Subcutaneous abdominal adipose tissue (tissue), 5 donors: Measurements from ENCODE around the gene METTL23.
"Not testable (repeated sequence)": the region's sequence is repeated elsewhere in the genome, so short reads cannot be mapped to it uniquely, and the experiment has no call there.

ENCODE experiments used
- H3K27ac ChIP-seq: one replicate; pipeline ENCODE4 v1.7.0; 2013; ENCODE audit warnings: low read depth, mild to moderate bottlenecking, inconsistent platforms, low read length, moderate library complexity
- H3K27me3 ChIP-seq, 5 donors: one replicate each; pipeline ENCODE4 v1.7.0; 2013; ENCODE audit warnings: low read length in 5 of 5, inconsistent platforms in 1 of 5; ENCODE audit not compliant: control insufficient read depth in 5 of 5, insufficient read depth in 4 of 5
- H3K36me3 ChIP-seq, 5 donors: one replicate each; pipeline ENCODE4 v1.7.0; 2013; ENCODE audit warnings: low read length in 5 of 5; ENCODE audit not compliant: control insufficient read depth in 5 of 5, insufficient read depth in 5 of 5
- H3K4me1 ChIP-seq, 5 donors: one replicate each; pipeline ENCODE4 v1.7.0; 2013; ENCODE audit warnings: low read length in 5 of 5, mild to moderate bottlenecking in 3 of 5, moderate library complexity in 1 of 5; ENCODE audit not compliant: control insufficient read depth in 5 of 5, insufficient read depth in 5 of 5
- H3K4me3 ChIP-seq, 5 donors: one replicate each; pipeline ENCODE4 v1.7.0; 2013; ENCODE audit warnings: low read length in 5 of 5, low read depth in 1 of 5
- H3K9ac ChIP-seq, 5 donors: one replicate each; pipeline ENCODE4 v1.7.0; 2013; ENCODE audit warnings: low read length in 5 of 5, mild to moderate bottlenecking in 4 of 5, moderate library complexity in 3 of 5
- H3K9me3 ChIP-seq, 5 donors: one replicate each; pipeline ENCODE4 v1.7.0; 2013; ENCODE audit warnings: low read length in 5 of 5; ENCODE audit not compliant: control insufficient read depth in 5 of 5
- donor health status: healthy.
- donor health status: healthy.
- donor health status: healthy.
- donor health status: healthy.
- donor health status: healthy.

Gene METTL23

GRCh38 chr17:76702941-76703637, 23.6 kb upstream of the METTL23 start:
- no peaks in the 10 kb centered on the region for H3K27me3 ChIP-seq
- H3K36me3 ChIP-seq = no peaks in the 10 kb centered on the region
- no peak overlapping the region for H3K27ac ChIP-seq
- no peaks in the 10 kb centered on the region for H3K9me3 ChIP-seq
- H3K9ac ChIP-seq = no peak overlapping the region
- H3K4me3 ChIP-seq = no peak overlapping the region
- H3K4me1 ChIP-seq = peaks cover 9 to 47% (median 47%) of the 10 kb centered on the region in 5 donors

DNA sequence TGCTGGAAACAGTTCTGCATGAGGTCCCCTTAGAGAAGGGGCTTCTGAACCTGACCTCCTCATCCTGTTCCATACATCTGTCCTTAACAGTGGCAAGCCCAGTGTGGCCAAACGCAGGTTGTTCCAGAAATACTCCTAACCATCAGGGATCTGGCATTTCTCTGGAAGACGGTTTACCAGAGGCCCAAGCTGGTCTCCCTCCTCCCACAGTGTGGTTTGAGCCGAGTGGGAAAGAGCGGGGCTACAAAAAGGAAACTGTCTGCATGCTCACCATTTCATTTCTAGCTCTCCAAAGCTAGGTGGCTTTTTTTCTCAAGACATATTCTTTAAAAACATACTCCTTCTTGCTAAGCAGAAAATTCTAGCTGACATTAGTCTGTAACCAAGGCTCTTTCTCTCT, 21.8 kb upstream of the METTL23 start:
- no peaks in the 10 kb centered on the region for H3K9me3 ChIP-seq
- peaks cover 15 to 52% (median 48%) of the 10 kb centered on the region in 5 donors for H3K4me1 ChIP-seq
- no peak overlapping the region for H3K9ac ChIP-seq
- no peak overlapping the region for H3K4me3 ChIP-seq
- H3K36me3 ChIP-seq = no peaks in the 10 kb centered on the region
- H3K27me3 ChIP-seq = no peaks in the 10 kb centered on the region
- H3K27ac ChIP-seq = no peak overlapping the region

- H3K4me1 ChIP-seq = peaks cover 14 to 46% (median 45%) of the 10 kb centered on the region in 5 donors
- no peak overlapping the region for H3K4me3 ChIP-seq
- no peak overlapping the region for H3K27ac ChIP-seq
- no peak overlapping the region for H3K9ac ChIP-seq
- H3K27me3 ChIP-seq = no peaks in the 10 kb centered on the region
- H3K36me3 ChIP-seq = no peaks in the 10 kb centered on the region
- no peaks in the 10 kb centered on the region for H3K9me3 ChIP-seq
These were observed 19.8 kb upstream of the METTL23 start for GRCh38 chr17:76706817-76707216.

DNA sequence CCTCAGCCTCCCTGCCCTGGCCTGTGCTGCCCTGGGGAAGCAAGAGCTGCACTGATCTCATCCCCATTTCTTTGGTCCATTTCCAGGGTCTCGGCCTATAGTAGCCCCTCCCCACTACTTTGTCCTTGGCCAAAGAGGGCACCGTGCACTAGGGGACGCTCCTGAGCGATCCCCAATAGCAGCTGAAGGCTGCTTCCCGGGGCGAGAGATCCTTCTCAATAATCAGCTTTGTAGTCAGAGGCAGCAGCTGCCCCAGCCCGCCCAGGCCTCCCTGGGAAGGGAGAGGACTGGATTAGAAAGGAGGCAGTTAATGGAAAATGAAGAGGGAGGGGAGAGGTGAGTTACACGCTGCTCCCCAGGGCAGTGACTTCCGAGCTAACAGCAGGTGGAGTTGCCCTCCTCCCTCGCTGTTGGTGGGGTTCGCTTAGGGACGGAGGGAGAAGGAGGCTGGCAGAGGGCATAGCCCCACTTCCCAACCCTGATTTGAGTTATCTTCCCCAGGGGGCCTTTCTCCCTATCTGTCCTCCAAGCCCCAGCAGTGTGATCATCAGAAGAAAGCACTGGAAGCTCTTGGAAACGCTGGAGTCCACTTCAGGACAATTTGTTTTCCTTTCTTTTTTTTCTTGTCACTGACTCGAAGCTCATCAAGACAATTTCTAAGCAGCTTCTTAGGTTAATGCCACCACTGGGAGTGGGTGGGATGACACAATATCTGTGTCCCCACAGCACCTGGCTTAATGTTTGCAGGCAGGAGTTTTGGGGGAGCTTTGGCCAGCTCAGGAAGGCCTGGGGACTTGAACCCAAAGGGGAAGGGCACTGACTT, 18.4 kb upstream of the METTL23 start:
- peaks cover 14 to 45% (median 42%) of the 10 kb centered on the region in 5 donors for H3K4me1 ChIP-seq
- peak overlapping the region; percentile 70 to 77 (median 73) for H3K4me3 ChIP-seq

DNA sequence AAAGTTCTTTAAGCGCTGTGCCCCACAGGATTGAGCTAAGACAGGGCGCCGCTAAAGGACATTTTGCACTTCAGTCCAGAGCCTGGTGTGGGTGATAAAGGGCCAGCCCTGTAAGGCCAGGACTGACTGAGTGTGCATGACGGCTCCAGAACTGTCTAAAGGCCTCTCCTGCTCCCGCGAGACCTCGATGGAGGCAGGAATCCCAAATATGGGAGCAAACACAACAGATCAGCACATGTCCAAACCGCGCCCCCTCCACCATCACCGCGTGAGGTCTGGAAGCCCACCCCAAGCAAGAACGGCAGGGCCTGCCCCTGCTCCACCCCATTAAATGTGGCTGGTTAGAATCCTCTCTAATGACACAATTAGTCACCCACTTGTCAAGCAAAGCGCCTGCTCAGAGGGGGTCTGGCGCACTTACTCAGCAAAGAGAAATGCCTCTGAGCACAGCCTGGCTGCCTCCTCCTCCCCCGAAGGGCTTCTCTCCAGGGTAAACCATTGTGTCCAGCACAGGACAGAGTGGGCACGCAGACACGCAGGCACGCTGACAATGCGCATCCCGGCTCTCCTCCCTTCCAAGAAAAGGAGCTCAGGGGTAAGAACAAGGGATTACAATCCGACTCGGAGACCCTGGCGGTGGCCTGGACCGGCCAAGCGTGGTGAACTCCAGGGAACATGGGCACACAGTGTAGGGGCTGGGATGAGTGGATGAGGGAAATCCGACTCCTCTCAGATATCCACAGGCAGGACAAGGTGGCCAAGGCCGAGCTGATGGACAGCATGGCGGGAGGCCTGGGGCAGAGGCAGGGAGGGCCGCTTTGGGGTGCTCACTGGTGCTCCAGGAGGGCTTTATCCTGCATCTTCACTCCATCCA, 17.3 kb upstream of the METTL23 start:
- Histone ChIP-seq H3K9me3 (no peaks in the 10 kb centered on the region), H3K36me3 (peaks cover 0 to 15% (median 13%) of the 10 kb centered on the region in 5 donors), H3K4me3 (peak overlapping the region; percentile 70 to 77 (median 73)), H3K4me1 (peaks cover 14 to 45% (median 41%) of the 10 kb centered on the region in 5 donors), H3K27me3 (no peaks in the 10 kb centered on the region), H3K27ac (peak overlapping the region; percentile 95), H3K9ac (peak overlapping the region; percentile 63 to 82 (median 67))

More for the DNA sequence above, 18.4 kb upstream of the METTL23 start:
- Histone ChIP-seq H3K27ac (peak overlapping the region; percentile 95), H3K36me3 (peaks cover 0 to 6% (median 3%) of the 10 kb centered on the region in 5 donors), H3K9ac (peak overlapping the region in 4 of 5 donors; percentile 3 to 82 (median 44)), H3K9me3 (no peaks in the 10 kb centered on the region), H3K27me3 (no peaks in the 10 kb centered on the region)

- Histone ChIP-seq H3K27ac (peak overlapping the region; percentile 95), H3K9ac (peak overlapping the region; percentile 63 to 82 (median 67)), H3K4me1 (peaks cover 14 to 48% (median 47%) of the 10 kb centered on the region in 5 donors), H3K36me3 (peaks cover 0 to 18% (median 15%) of the 10 kb centered on the region in 5 donors), H3K4me3 (peak overlapping the region; percentile 70 to 77 (median 73))
- H3K27me3 ChIP-seq, H3K9me3 ChIP-seq: not testable (repeated sequence)
These were observed 16.4 kb upstream of the METTL23 start for GRCh38 chr17:76709951-76710862.

DNA sequence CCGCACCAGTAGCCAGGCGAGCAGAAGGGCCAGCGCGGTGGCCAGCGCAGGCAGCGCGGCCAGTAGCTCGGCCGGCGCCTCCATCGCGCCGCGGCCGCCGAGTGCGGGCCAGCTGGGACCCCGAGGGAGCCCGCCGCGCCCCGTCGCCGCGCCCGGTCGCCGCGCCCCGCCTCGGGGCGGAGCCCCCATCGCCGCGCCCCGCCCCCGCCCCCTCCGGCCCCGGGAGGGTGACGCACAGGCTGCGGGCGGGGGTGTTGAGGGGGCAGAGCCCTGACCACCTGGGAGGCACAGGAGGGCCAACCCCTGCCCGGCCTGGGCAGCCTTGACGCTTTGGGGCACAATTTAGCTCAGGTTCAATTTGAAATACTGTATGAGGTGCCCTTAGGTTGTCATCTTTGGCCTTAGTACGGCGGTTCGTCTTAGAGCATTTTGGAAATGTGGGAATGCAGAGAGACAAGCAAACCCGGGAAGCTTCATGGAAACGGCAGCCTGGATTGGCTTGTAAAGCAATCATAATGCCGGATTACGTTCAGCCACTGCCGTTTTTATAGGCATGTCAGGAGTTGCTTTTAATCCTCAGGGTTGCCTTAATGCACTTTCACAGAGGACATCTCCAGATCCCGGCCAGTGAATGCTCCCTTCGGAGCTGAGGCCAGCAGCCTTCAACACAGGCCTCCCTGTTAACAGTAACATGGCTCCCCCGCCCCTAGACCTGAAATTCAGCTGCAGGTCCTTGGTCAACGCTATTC, 15.6 kb upstream of the METTL23 start, which contains the start of gene MXRA7:
Gene MXRA7 (minus strand): TSS at position 103 of the 749 bp plus-strand sequence. CDS start 19 bp downstream, at position 84.
- Histone ChIP-seq H3K27ac (peak within 1 kb of the TSS; percentile 95), H3K4me1 (peaks cover 14 to 56% (median 53%) of the 10 kb centered on the region in 5 donors), H3K27me3 (no peaks in the 10 kb centered on the region), H3K36me3 (peaks cover 0 to 26% (median 23%) of the 10 kb centered on the region in 5 donors), H3K9ac (peak within 1 kb of the TSS; percentile 63 to 82 (median 78)), H3K9me3 (no peaks in the 10 kb centered on the region), H3K4me3 (peak within 1 kb of the TSS; percentile 70 to 77 (median 73))

DNA sequence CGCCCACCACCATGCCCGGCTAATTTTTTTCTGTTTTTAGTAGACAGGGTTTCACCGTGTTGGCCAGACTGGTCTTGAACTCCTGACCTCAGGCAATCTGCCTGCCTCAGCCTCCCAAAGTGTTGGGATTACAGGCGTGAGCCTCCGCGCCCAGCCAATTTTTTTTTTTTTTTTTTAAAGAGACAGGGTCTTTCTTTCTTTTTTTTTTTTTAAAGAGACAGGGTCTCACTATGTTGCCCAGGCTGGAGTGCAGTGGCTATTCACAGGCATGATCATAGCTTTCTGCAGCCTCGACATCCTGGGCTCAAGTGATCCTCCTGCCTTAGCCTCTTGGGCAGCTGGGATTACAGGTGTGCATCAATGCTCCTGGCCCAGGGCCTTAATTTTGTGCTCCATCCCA, 14.3 kb upstream of the METTL23 start:
- peaks cover 0 to 38% (median 34%) of the 10 kb centered on the region in 5 donors for H3K36me3 ChIP-seq
- H3K9me3 ChIP-seq, H3K27ac ChIP-seq, H3K4me3 ChIP-seq, H3K27me3 ChIP-seq, H3K9ac ChIP-seq: not testable (repeated sequence)
- peaks cover 14 to 65% (median 60%) of the 10 kb centered on the region in 5 donors for H3K4me1 ChIP-seq
